Upper lobe of left lung (tissue), 6 donors: ENCODE data around the gene TIGD7. TPM values are rescaled to one million over a fixed set of nuclear protein-coding genes. Genes with fewer than 3 reads are reported as not detected.

ENCODE experiments used
- ATAC-seq, 2 donors: fragments of 200-7000 bp; cut with Tn5 transposase; one replicate each; pipeline ENCODE4 v1.9.1; 2022; ENCODE audit warnings: mild to moderate bottlenecking in 2 of 2, moderate library complexity in 2 of 2; ENCODE audit not compliant: low FRiP score in 2 of 2
- DNase-seq, 2 donors: peaks; one replicate each; pipeline ENCODE4 v3.0.0-alpha.2; 2019 to 2020
- H3K27ac ChIP-seq, 4 donors: fragments of 200-600 bp; sonication (generic); one replicate each; pipeline ENCODE4 v1.5.1; 2016 to 2019
- H3K27me3 ChIP-seq, 4 donors: fragments of 200-600 bp; sonication (generic); one replicate each; pipeline ENCODE4 v1.5.1; 2017 to 2019
- H3K36me3 ChIP-seq, 4 donors: fragments of 200-600 bp; sonication (generic); one replicate each; pipeline ENCODE4 v1.5.1; 2016 to 2019
- H3K4me1 ChIP-seq, 4 donors: fragments of 200-600 bp; sonication (generic); one replicate each; pipeline ENCODE4 v1.5.1; 2018 to 2019
- H3K4me3 ChIP-seq, 4 donors: fragments of 200-600 bp; sonication (generic); one replicate each; pipeline ENCODE4 v1.5.1; 2017 to 2019; ENCODE audit warnings: mild to moderate bottlenecking in 2 of 4, moderate library complexity in 1 of 4
- H3K9me3 ChIP-seq, 4 donors: fragments of 200-600 bp; sonication (generic); one replicate each; pipeline ENCODE4 v1.5.1; 2018 to 2019
- CTCF ChIP-seq, 6 experiments: fragments of 450-650 bp in 4 of 6; fragments of 200-600 bp in 2 of 6; sonication (generic) in 2 of 6; IDR thresholded peaks; one replicate each; pipeline ENCODE4 v1.5.1; 2016 to 2019; ENCODE audit warnings: antibody characterized with exemption in 6 of 6
- EP300 ChIP-seq, 4 donors: sonication (generic); formaldehyde crosslinking; IDR thresholded peaks; one replicate each; pipeline ENCODE4 v1.5.1; 2017; ENCODE audit warnings: antibody characterized with exemption in 4 of 4, control low read depth in 2 of 4
- POLR2A ChIP-seq, 4 donors: fragments of 450-650 bp; IDR thresholded peaks; one replicate each; pipeline ENCODE4 v1.5.1; 2016 to 2017; ENCODE audit warnings: antibody characterized with exemption in 4 of 4, mild to moderate bottlenecking in 2 of 4
- POLR2AphosphoS5 ChIP-seq, 2 donors: sonication (generic); formaldehyde crosslinking; IDR thresholded peaks; one replicate each; pipeline ENCODE4 v1.5.1; 2017; ENCODE audit warnings: antibody characterized with exemption in 2 of 2
- WGBS, 2 donors: methylation state at CpG; one replicate each; pipeline ENCODE4 v1.1.5; 2017 to 2018; 5-methylcytosine and 5-hydroxymethylcytosine counted together
- total RNA-seq, 6 donors: library from RNA; depleted of rRNA in 4 of 6; stranded (reverse); fragments of >200 nt in 4 of 6; gene quantifications; one replicate each; pipeline versions ENCODE4 v1.1.0 to v1.2.1, GENCODE V29; 2016 to 2021
- donor health status: DM: no; HTN: no; CAD: no; lungs with moderate emphysema.
- donor health status: DM: no; HTN: yes; CAD: no; lungs with severe emphysema.

The TIGD7 gene
- total RNA-seq, 6 donors from 2014 or later, result 1.3 to 6.0 (median 4.0) TPM

- TF ChIP-seq POLR2A (IDR thresholded peaks at IDR 0.05), result no peak
- TF ChIP-seq POLR2AphosphoS5 (IDR thresholded peaks at IDR 0.05), result no peak
- TF ChIP-seq EP300 (IDR thresholded peaks at IDR 0.05), result no peak
- 92 to 95% methylated on average over 3 of the region's 3 CpGs for WGBS, 2 donors
- Histone ChIP-seq H3K4me3 (no peak overlapping the region), H3K36me3 (peaks cover 14 to 52% (median 36%) of the 10 kb centered on the region in 4 donors), H3K27me3 (no peaks in the 10 kb centered on the region), H3K27ac (no peak overlapping the region), H3K4me1 (no peaks in the 10 kb centered on the region), H3K9me3 (peaks cover 57 to 100% (median 98%) of the 10 kb centered on the region in 4 donors)
- ATAC-seq, result no peak
- no peak for DNase-seq
These were observed 12.2 kb upstream of the TIGD7 start for GRCh38 chr16:3317315-3317999.

- TF ChIP-seq CTCF (IDR thresholded peaks at IDR 0.05) (no peak), EP300 (IDR thresholded peaks at IDR 0.05) (no peak), POLR2AphosphoS5 (IDR thresholded peaks at IDR 0.05) (no peak), POLR2A (IDR thresholded peaks at IDR 0.05) (no peak)
- Histone ChIP-seq H3K9me3 (peaks cover 20 to 100% (median 95%) of the 10 kb centered on the region in 4 donors), H3K36me3 (peaks cover 8 to 66% (median 41%) of the 10 kb centered on the region in 4 donors), H3K27me3 (no peaks in the 10 kb centered on the region), H3K27ac (no peak overlapping the region), H3K4me1 (peaks cover 0 to 1% (median 0%) of the 10 kb centered on the region in 4 donors), H3K4me3 (no peak overlapping the region)
- 96 to 98% methylated on average over 4 of the region's 4 CpGs for WGBS, 2 donors
- DNase-seq, result no peak
- ATAC-seq, result no peak
These were observed 6.3 kb upstream of the TIGD7 start for GRCh38 chr16:3311496-3311895.

- Histone ChIP-seq H3K9me3 (peaks cover 8 to 79% (median 69%) of the 10 kb centered on the region in 4 donors), H3K27ac (peak overlapping the region; percentile 85 to 93 (median 90)), H3K4me3 (peak overlapping the region; percentile 46 to 72 (median 67)), H3K36me3 (peaks cover 8 to 37% (median 20%) of the 10 kb centered on the region in 4 donors), H3K4me1 (peaks cover 0 to 22% (median 8%) of the 10 kb centered on the region in 4 donors), H3K27me3 (no peaks in the 10 kb centered on the region)
- ATAC-seq, result no peak
- DNase-seq, result no peak
- TF ChIP-seq EP300 (IDR thresholded peaks at IDR 0.05) (no peak), CTCF (IDR thresholded peaks at IDR 0.05) (no peak), POLR2AphosphoS5 (IDR thresholded peaks at IDR 0.05) (no peak), POLR2A (IDR thresholded peaks at IDR 0.05) (no peak)
- WGBS, 2 donors, result 54 to 68% methylated on average over 11 of the region's 11 CpGs
These were observed 848 bp upstream of the TIGD7 start for GRCh38 chr16:3306078-3306477.

GRCh38 chr16:3304370-3304769 lies 860 bp downstream of the TIGD7 start:
- Histone ChIP-seq H3K27ac (no peak overlapping the region), H3K4me3 (peak overlapping the region in 3 of 4 donors; percentile 67 to 72 (median 67)), H3K36me3 (peaks cover 8 to 40% (median 21%) of the 10 kb centered on the region in 4 donors), H3K9me3 (peaks cover 3 to 79% (median 68%) of the 10 kb centered on the region in 4 donors), H3K27me3 (no peaks in the 10 kb centered on the region), H3K4me1 (peaks cover 0 to 22% (median 8%) of the 10 kb centered on the region in 4 donors)
- TF ChIP-seq EP300 (IDR thresholded peaks at IDR 0.05), result no peak
- no peak for TF ChIP-seq POLR2A (IDR thresholded peaks at IDR 0.05)
- TF ChIP-seq POLR2AphosphoS5 (IDR thresholded peaks at IDR 0.05), result no peak
- no peak for DNase-seq
- whole genome bisulfite sequencing, 2 donors, result 70 to 80% methylated on average over 4 of the region's 4 CpGs
- ATAC-seq, result no peak

- Histone ChIP-seq H3K27me3 (no peaks in the 10 kb centered on the region), H3K36me3 (peaks cover 6 to 43% (median 26%) of the 10 kb centered on the region in 4 donors), H3K27ac (no peak overlapping the region), H3K4me1 (no peaks in the 10 kb centered on the region), H3K4me3 (no peak overlapping the region), H3K9me3 (peaks cover 38 to 100% (median 89%) of the 10 kb centered on the region in 4 donors)
- no peak for ATAC-seq
- no peak for TF ChIP-seq CTCF (IDR thresholded peaks at IDR 0.05)
- WGBS, 2 donors, result 71 to 82% methylated on average over 13 of the region's 13 CpGs
- no peak for DNase-seq
These were observed 9.4 kb downstream of the TIGD7 start for GRCh38 chr16:3295783-3296182.
